ENCODE data around the gene APPBP2. TPM values are rescaled to one million over a fixed set of nuclear protein-coding genes. Genes with fewer than 3 reads are reported as not detected.

APPBP2 gene
- total RNA-seq, 1 donor from 2014 or later: 48.0 TPM

GRCh38 chr17:60426596-60426995 is 99.4 kb downstream of the APPBP2 start:
- Histone ChIP-seq H3F3A (ENCODE audit: low read depth) (no peaks in the 10 kb centered on the region), H3K4me3 (no peak overlapping the region), H4K20me1 (ENCODE audit: low read depth) (no peaks in the 10 kb centered on the region), H3K27ac (no peak overlapping the region), H3K4me1 (peaks cover 4% of the 10 kb centered on the region), H3K9ac (no peak overlapping the region), H3K4me2 (no peak overlapping the region), H3K9me3 (ENCODE audit: low read depth) (no peaks in the 10 kb centered on the region), H3K36me3 (no peaks in the 10 kb centered on the region), H3K27me3 (peaks cover 14% of the 10 kb centered on the region), H2AFZ (replicated peaks) (no peak overlapping the region), H3K79me2 (ENCODE audit: low read depth) (no peaks in the 10 kb centered on the region)
- TF ChIP-seq EZH2 (IDR thresholded peaks at IDR 0.05): no peak
- TF ChIP-seq CTCF (IDR thresholded peaks at IDR 0.05): no peak
- TF ChIP-seq EZH2phosphoT487 (IDR thresholded peaks at IDR 0.05): no peak
- H3K27ac Mint-ChIP-seq: no peak overlapping the region
- H3K27me3 Mint-ChIP-seq (ENCODE audit: insufficient read depth, low read depth): peaks cover 7% of the 10 kb centered on the region
- no peak overlapping the region for H3K4me3 Mint-ChIP-seq
- H3K4me1 Mint-ChIP-seq: peaks cover 2% of the 10 kb centered on the region
- no peak for DNase-seq (ENCODE audit: low spot score)
- H3K9me3 Mint-ChIP-seq: no peaks in the 10 kb centered on the region
- no peaks in the 10 kb centered on the region for H3K36me3 Mint-ChIP-seq

- H3K4me3 Mint-ChIP-seq: no peak overlapping the region
- H3K27me3 ChIP-seq: peaks cover 14% of the 10 kb centered on the region
- H3K36me3 ChIP-seq: no peaks in the 10 kb centered on the region
- H3K9me3 ChIP-seq (ENCODE audit: low read depth): no peaks in the 10 kb centered on the region
- no peak overlapping the region for H3K9ac ChIP-seq
- DNase-seq (ENCODE audit: low spot score): no peak
- no peak overlapping the region for H3K4me2 ChIP-seq
- no peak overlapping the region for H2AFZ ChIP-seq (replicated peaks)
- H3K27ac ChIP-seq: no peak overlapping the region
- H3K9me3 Mint-ChIP-seq: no peaks in the 10 kb centered on the region
- H4K20me1 ChIP-seq (ENCODE audit: low read depth): no peaks in the 10 kb centered on the region
- TF ChIP-seq EZH2phosphoT487 (IDR thresholded peaks at IDR 0.05) (no peak), EZH2 (IDR thresholded peaks at IDR 0.05) (no peak), CTCF (IDR thresholded peaks at IDR 0.05) (no peak)
- peaks cover 4% of the 10 kb centered on the region for H3K4me1 ChIP-seq
- H3K27me3 Mint-ChIP-seq (ENCODE audit: insufficient read depth, low read depth): peaks cover 5% of the 10 kb centered on the region
- no peak overlapping the region for H3K4me3 ChIP-seq
- peaks cover 6% of the 10 kb centered on the region for H3K4me1 Mint-ChIP-seq
- no peaks in the 10 kb centered on the region for H3K36me3 Mint-ChIP-seq
- H3K79me2 ChIP-seq (ENCODE audit: low read depth): no peaks in the 10 kb centered on the region
- H3F3A ChIP-seq (ENCODE audit: low read depth): peaks cover 6% of the 10 kb centered on the region
- H3K27ac Mint-ChIP-seq: no peak overlapping the region
Observed at GRCh38 chr17:60425626-60426025, 100.4 kb downstream of the APPBP2 start.

GRCh38 chr17:60423865-60424264 is 102.2 kb downstream of the APPBP2 start:
- Histone ChIP-seq H4K20me1 (ENCODE audit: low read depth) (no peaks in the 10 kb centered on the region), H3K79me2 (ENCODE audit: low read depth) (no peaks in the 10 kb centered on the region), H3K4me2 (no peak overlapping the region), H3K36me3 (no peaks in the 10 kb centered on the region), H3K9ac (no peak overlapping the region), H3F3A (ENCODE audit: low read depth) (peaks cover 6% of the 10 kb centered on the region), H3K27me3 (peaks cover 14% of the 10 kb centered on the region), H3K4me3 (no peak overlapping the region), H3K4me1 (peaks cover 4% of the 10 kb centered on the region), H2AFZ (replicated peaks) (no peak overlapping the region), H3K27ac (no peak overlapping the region), H3K9me3 (ENCODE audit: low read depth) (no peaks in the 10 kb centered on the region)
- DNase-seq (ENCODE audit: low spot score): no peak
- Mint-ChIP-seq H3K27ac (no peak overlapping the region), H3K9me3 (no peaks in the 10 kb centered on the region), H3K36me3 (no peaks in the 10 kb centered on the region), H3K27me3 (ENCODE audit: insufficient read depth, low read depth) (peaks cover 8% of the 10 kb centered on the region), H3K4me1 (peaks cover 6% of the 10 kb centered on the region), H3K4me3 (no peak overlapping the region)
- TF ChIP-seq EZH2phosphoT487 (IDR thresholded peaks at IDR 0.05) (no peak), EZH2 (IDR thresholded peaks at IDR 0.05) (no peak), CTCF (IDR thresholded peaks at IDR 0.05) (no peak)

Measured in neural progenitor cell (in vitro differentiated cells).